HEK293 (cell line): ENCODE measurements around the gene CACNA1B.

Experiments used
- CTCF ChIA-PET: fragments of 350-600 bp; formaldehyde crosslinking; extraction: SDS; loops from one replicate; lab custom pipeline; 2021; ENCODE audit warnings: antibody characterized with exemption; lab: Yijun Ruan, JAX
- POLR2A ChIA-PET: fragments of 300-600 bp; formaldehyde crosslinking; extraction: SDS; loops from one replicate; lab custom pipeline; 2020; ENCODE audit warnings: antibody characterized with exemption, inconsistent platforms; lab: Yijun Ruan, JAX
- H3K27ac ChIP-seq: fragments of 200-500 bp; sonication (Bioruptor generic); 2 replicates; pipeline ENCODE4 v1.5.1; 2014; ENCODE audit warnings: low read depth, low read length, control low read depth, inconsistent platforms; ENCODE audit errors: extremely low read depth
- H3K36me3 ChIP-seq, 2 experiments: fragments of 200-500 bp in 1 of 2; sonication (Bioruptor generic) in 1 of 2; 1 replicate in 1 of 2; 2 replicates in 1 of 2; pipeline ENCODE4 v1.5.1; 2014 to 2017; ENCODE audit warnings: inconsistent platforms in 2 of 2, low read length in 2 of 2; ENCODE audit not compliant: control insufficient read depth in 2 of 2, insufficient read depth in 1 of 2
- H3K4me1 ChIP-seq: fragments of 200-500 bp; sonication (Bioruptor generic); 2 replicates; pipeline ENCODE4 v1.5.1; 2014; ENCODE audit warnings: mild to moderate bottlenecking, low read length, inconsistent platforms; ENCODE audit not compliant: control insufficient read depth, insufficient read depth
- H3K4me3 ChIP-seq: 2 replicates; pipeline ENCODE4 v1.5.1; 2011; ENCODE audit warnings: low read depth, mild to moderate bottlenecking, control low read depth, low read length, moderate library complexity
- H3K9me3 ChIP-seq: fragments of 200-500 bp; sonication (Bioruptor generic); 2 replicates; pipeline ENCODE4 v1.5.1; 2014; ENCODE audit warnings: low read depth, low read length, inconsistent platforms; ENCODE audit not compliant: control insufficient read depth, insufficient read depth
- INSM2 ChIP-seq: fragments of 450-650 bp; formaldehyde crosslinking; IDR thresholded peaks from 2 replicates; pipeline ENCODE4 v1.5.1; 2016; ENCODE audit warnings: missing biosample characterization, missing genetic modification characterization
- KLF16 ChIP-seq: fragments of 450-650 bp; formaldehyde crosslinking; IDR thresholded peaks from 2 replicates; pipeline ENCODE4 v1.5.1; 2017; ENCODE audit warnings: missing biosample characterization, missing genetic modification characterization
- KLF17 ChIP-seq: fragments of 450-650 bp; formaldehyde crosslinking; IDR thresholded peaks from 2 replicates; pipeline ENCODE4 v1.5.1; 2016; ENCODE audit warnings: missing biosample characterization, missing genetic modification characterization
- KLF7 ChIP-seq: fragments of 450-650 bp; formaldehyde crosslinking; IDR thresholded peaks from 2 replicates; pipeline ENCODE4 v1.5.1; 2016; ENCODE audit warnings: missing biosample characterization, missing genetic modification characterization, borderline replicate concordance
- PRDM1 ChIP-seq: fragments of 450-650 bp; formaldehyde crosslinking; IDR thresholded peaks from 2 replicates; pipeline ENCODE4; 2016; ENCODE audit warnings: missing biosample characterization, missing genetic modification characterization
- SALL2 ChIP-seq: fragments of 450-650 bp; formaldehyde crosslinking; IDR thresholded peaks from 2 replicates; pipeline ENCODE4 v1.5.0; 2017; ENCODE audit warnings: missing biosample characterization, mild to moderate bottlenecking, missing genetic modification characterization, borderline replicate concordance
- ZFP41 ChIP-seq: fragments of 450-650 bp; formaldehyde crosslinking; IDR thresholded peaks from 2 replicates; pipeline ENCODE4 v1.5.1; 2016; ENCODE audit warnings: missing biosample characterization, missing genetic modification characterization, borderline replicate concordance
- ZFP69B ChIP-seq: fragments of 450-650 bp; formaldehyde crosslinking; IDR thresholded peaks from 2 replicates; pipeline ENCODE4 v1.5.1; 2016; ENCODE audit warnings: missing biosample characterization, missing genetic modification characterization
- ZNF214 ChIP-seq: fragments of 450-650 bp; formaldehyde crosslinking; IDR thresholded peaks from 2 replicates; pipeline ENCODE4 v1.5.1; 2017; ENCODE audit warnings: missing biosample characterization, mild to moderate bottlenecking, missing genetic modification characterization, borderline replicate concordance
- ZNF23 ChIP-seq: fragments of 450-650 bp; formaldehyde crosslinking; IDR thresholded peaks from 2 replicates; pipeline ENCODE4 v1.5.1; 2016; ENCODE audit warnings: missing biosample characterization, missing genetic modification characterization, borderline replicate concordance
- ZNF37A ChIP-seq: fragments of 450-650 bp; IDR thresholded peaks from 2 replicates; pipeline ENCODE4 v1.5.1; 2018; ENCODE audit warnings: missing biosample characterization, missing genetic modification characterization
- ZNF391 ChIP-seq: fragments of 450-650 bp; formaldehyde crosslinking; IDR thresholded peaks from 2 replicates; pipeline ENCODE4 v1.5.1; 2016; ENCODE audit warnings: low read depth, missing biosample characterization, missing genetic modification characterization, borderline replicate concordance
- ZNF398 ChIP-seq: fragments of 450-650 bp; formaldehyde crosslinking; IDR thresholded peaks from 2 replicates; pipeline ENCODE4 v1.5.1; 2017; ENCODE audit warnings: missing biosample characterization, missing genetic modification characterization
- ZNF488 ChIP-seq: fragments of 450-650 bp; formaldehyde crosslinking; IDR thresholded peaks from 2 replicates; pipeline ENCODE4 v1.5.1; 2016; ENCODE audit warnings: missing biosample characterization, missing genetic modification characterization
- ZNF510 ChIP-seq: fragments of 450-650 bp; formaldehyde crosslinking; IDR thresholded peaks from 2 replicates; pipeline ENCODE4 v1.5.1; 2018; ENCODE audit warnings: mild to moderate bottlenecking, missing genetic modification characterization, missing biosample characterization; ENCODE audit not compliant: insufficient replicate concordance
- ZNF514 ChIP-seq: fragments of 450-650 bp; formaldehyde crosslinking; IDR thresholded peaks from 2 replicates; pipeline ENCODE4 v1.5.1; 2016; ENCODE audit warnings: missing biosample characterization, missing genetic modification characterization
- ZNF624 ChIP-seq: fragments of 450-650 bp; formaldehyde crosslinking; IDR thresholded peaks from 2 replicates; pipeline ENCODE4 v1.5.1; 2017; ENCODE audit warnings: missing biosample characterization, missing genetic modification characterization
- ZNF645 ChIP-seq: fragments of 450-650 bp; formaldehyde crosslinking; IDR thresholded peaks from 2 replicates; pipeline ENCODE4; 2016; ENCODE audit warnings: missing biosample characterization, missing genetic modification characterization
- ZNF76 ChIP-seq: fragments of 450-650 bp; formaldehyde crosslinking; IDR thresholded peaks from 2 replicates; pipeline ENCODE4; 2016; ENCODE audit warnings: low read depth, missing biosample characterization, missing genetic modification characterization, borderline replicate concordance
- ZNF843 ChIP-seq: fragments of 450-650 bp; formaldehyde crosslinking; IDR thresholded peaks from 2 replicates; pipeline ENCODE4 v1.5.1; 2016; ENCODE audit warnings: missing biosample characterization, missing genetic modification characterization

Gene CACNA1B

GRCh38 chr9:137913132-137913531, 35.5 kb downstream of the CACNA1B start:
- no peaks in the 10 kb centered on the region for H3K9me3 ChIP-seq
- TF ChIP-seq ZNF488 (tag by site-specific recombination), result no peak
- TF ChIP-seq KLF16 (tag by site-specific recombination), result no peak
- no peak for TF ChIP-seq KLF7 (tag by site-specific recombination)
- no peak for TF ChIP-seq ZNF391
- TF ChIP-seq PRDM1 (tag by site-specific recombination), result no peak
- no peak for TF ChIP-seq ZNF843 (tag by site-specific recombination)
- no peak for TF ChIP-seq ZNF510 (tag by site-specific recombination)
- no peak for TF ChIP-seq ZNF23 (tag by site-specific recombination)
- no peak for TF ChIP-seq ZNF37A (tag by site-specific recombination)
- TF ChIP-seq ZNF624 (tag by site-specific recombination), result no peak
- no peak for TF ChIP-seq ZNF214 (tag by site-specific recombination)
- TF ChIP-seq ZNF645 (tag by site-specific recombination), result no peak
- TF ChIP-seq ZNF398 (tag by site-specific recombination), result no peak
- no peak for TF ChIP-seq ZNF514 (tag by site-specific recombination)
- no peak for TF ChIP-seq KLF17
- no peak for TF ChIP-seq SALL2 (tag by site-specific recombination)
- TF ChIP-seq ZFP41 (tag by site-specific recombination), result no peak
- no peak for TF ChIP-seq ZFP69B (tag by site-specific recombination)
- TF ChIP-seq, all 188 proteins: peak for 0
- Histone ChIP-seq H3K36me3 (no peaks in the 10 kb centered on the region), H3K27ac (no peak overlapping the region), H3K4me1 (no peaks in the 10 kb centered on the region), H3K4me3 (no peak overlapping the region)
- ChIA-PET CTCF (no interaction called here), POLR2A (no interaction called here)

GRCh38 chr9:137913771-137914767, 36.5 kb downstream of the CACNA1B start:
- Histone ChIP-seq H3K9me3 (no peaks in the 10 kb centered on the region), H3K4me1 (no peaks in the 10 kb centered on the region), H3K27ac (no peak overlapping the region), H3K36me3 (no peaks in the 10 kb centered on the region), H3K4me3 (no peak overlapping the region)
- ChIA-PET POLR2A (no interaction called here), CTCF (no interaction called here)
- peak; percentile 68 for TF ChIP-seq ZNF76 (tag by site-specific recombination)
- no peak for TF ChIP-seq INSM2
